ENCODE data around the gene NDUFB6. TPM values are rescaled to one million over a fixed set of nuclear protein-coding genes. Genes with fewer than 3 reads are reported as not detected.

Gene NDUFB6
- polyA plus RNA-seq, 1 experiment = 65.3 TPM

DNA sequence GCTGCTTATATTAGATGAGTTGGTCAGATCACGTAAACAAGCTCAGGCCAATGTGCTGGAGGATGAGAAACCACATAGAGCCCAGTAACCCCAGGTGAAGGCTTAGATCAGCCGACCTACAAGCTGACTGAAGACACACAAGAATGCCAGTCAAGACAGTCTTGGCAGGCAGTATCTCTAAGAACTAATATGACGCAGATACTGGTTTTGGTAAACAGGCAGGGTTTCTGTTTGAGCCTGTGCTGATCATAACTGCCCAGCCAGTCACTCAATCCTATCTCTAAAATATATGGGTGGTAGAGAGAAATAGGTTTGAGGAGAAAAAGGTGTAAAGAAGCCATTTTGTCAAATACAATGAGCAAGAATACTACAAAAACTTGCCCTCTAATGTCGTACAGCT lies 39.1 kb downstream of the NDUFB6 start:
- Histone ChIP-seq H3K27me3 (ENCODE audit: control insufficient read depth, insufficient read depth, low read length) (no peaks in the 10 kb centered on the region), H3K4me3 (ENCODE audit: low read depth, low read length) (no peak overlapping the region), H3K9me3 (ENCODE audit: control insufficient read depth, insufficient read depth, low read length) (no peaks in the 10 kb centered on the region), H3K27ac (ENCODE audit: low read depth, low read length) (no peak overlapping the region)
- ChIA-PET CTCF (interaction anchor here (1.4 kb wide), 1 partner anchor 435 kb away, joined by 3 read pairs; no protein-coding TSS in a partner anchor), POLR2A (no interaction called here)
- DNase-seq (ENCODE audit: low read depth, low spot score) = no peak
- TF ChIP-seq CTCF (IDR thresholded peaks at IDR 0.05; ENCODE audit: low read depth, low read length) = no peak

DNA sequence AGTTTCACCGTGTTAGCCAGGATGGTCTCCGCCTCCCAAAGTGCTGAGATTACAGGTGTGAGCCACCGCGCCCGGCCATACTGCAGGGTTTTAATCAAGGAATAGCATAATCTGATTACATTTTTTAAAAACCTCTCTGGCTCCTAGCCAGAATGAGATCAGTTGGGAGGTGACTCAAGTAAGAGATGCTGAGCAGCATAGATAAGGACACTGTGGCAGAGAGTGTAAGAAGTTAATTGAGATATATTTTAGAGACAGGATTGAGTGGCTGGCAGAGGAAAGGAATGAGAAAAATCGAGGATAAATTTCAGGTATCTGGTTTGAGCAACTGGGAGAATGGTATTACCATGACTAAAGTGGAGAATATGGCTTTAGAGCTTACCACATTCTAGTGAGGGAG lies 39.6 kb downstream of the NDUFB6 start:
- Histone ChIP-seq H3K9me3 (ENCODE audit: control insufficient read depth, insufficient read depth, low read length) (no peaks in the 10 kb centered on the region), H3K27ac (ENCODE audit: low read depth, low read length) (no peak overlapping the region), H3K27me3 (ENCODE audit: control insufficient read depth, insufficient read depth, low read length) (no peaks in the 10 kb centered on the region), H3K4me3 (ENCODE audit: low read depth, low read length) (no peak overlapping the region)
- no peak for DNase-seq (ENCODE audit: low read depth, low spot score)
- CTCF ChIA-PET = interaction anchor here (0.7 to 1.4 kb wide), 3 partner anchors 46 to 435 kb away, joined by 3 to 7 read pairs (median 3); no protein-coding TSS in a partner anchor
- POLR2A ChIA-PET = no interaction called here
- no peak for TF ChIP-seq CTCF (IDR thresholded peaks at IDR 0.05; ENCODE audit: low read depth, low read length)

DNA sequence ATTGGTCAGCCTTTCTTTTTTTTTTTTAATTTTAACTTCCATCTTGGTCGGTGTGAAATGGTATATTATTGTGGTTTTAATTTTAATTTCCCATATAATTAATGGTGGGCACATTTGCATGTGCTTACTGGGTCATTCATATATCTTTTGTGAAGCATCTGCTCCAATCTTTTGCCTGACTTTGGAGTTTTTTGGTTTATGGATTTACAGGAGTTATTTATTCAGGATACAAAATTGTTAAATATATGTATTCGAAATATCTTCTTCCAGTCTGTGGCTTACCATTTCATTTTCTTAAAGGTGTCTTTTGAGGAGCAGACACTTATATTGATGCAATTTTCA lies 46.3 kb downstream of the NDUFB6 start:
- peak overlapping the region; percentile 84 for H3K4me3 ChIP-seq (ENCODE audit: low read depth, low read length)
- no peak for TF ChIP-seq CTCF (IDR thresholded peaks at IDR 0.05; ENCODE audit: low read depth, low read length)
- no peak for DNase-seq (ENCODE audit: low read depth, low spot score)
- ChIA-PET CTCF (interaction anchor here (0.6 to 3.8 kb wide), 9 partner anchors 13 to 1325 kb away, joined by 3 to 63 read pairs (median 6); no protein-coding TSS in a partner anchor), POLR2A (interaction anchor here (0.6 to 2.5 kb wide), 2 partner anchors 25 to 124 kb away, joined by 5 to 17 read pairs; partner anchors contain the start of genes SMIM27 and TOPORS)
- H3K27ac ChIP-seq (ENCODE audit: low read depth, low read length) = no peak overlapping the region
- H3K27me3 ChIP-seq (ENCODE audit: control insufficient read depth, insufficient read depth, low read length) = no peaks in the 10 kb centered on the region
- no peaks in the 10 kb centered on the region for H3K9me3 ChIP-seq (ENCODE audit: control insufficient read depth, insufficient read depth, low read length)

- CTCF ChIA-PET = interaction anchor here (0.6 to 3.8 kb wide), 17 partner anchors 14 to 1326 kb away, joined by 3 to 63 read pairs (median 5); partner anchors contain the start of gene NDUFB6
- DNase-seq (ENCODE audit: low read depth, low spot score) = peak; percentile 82
- H3K4me3 ChIP-seq (ENCODE audit: low read depth, low read length) = peak within 1 kb of the TSS; percentile 84
- POLR2A ChIA-PET = interaction anchor here (0.6 to 2.5 kb wide), 4 partner anchors 25 to 499 kb away, joined by 3 to 17 read pairs (median 6); partner anchors contain the start of genes DNAJA1, SMIM27 and TOPORS
- no peaks in the 10 kb centered on the region for H3K9me3 ChIP-seq (ENCODE audit: control insufficient read depth, insufficient read depth, low read length)
- H3K27ac ChIP-seq (ENCODE audit: low read depth, low read length) = peak within 1 kb of the TSS; percentile 73
- H3K27me3 ChIP-seq (ENCODE audit: control insufficient read depth, insufficient read depth, low read length) = no peaks in the 10 kb centered on the region
- peak; percentile 32 for TF ChIP-seq CTCF (IDR thresholded peaks at IDR 0.05; ENCODE audit: low read depth, low read length)
Observed at GRCh38 chr9:32526041-32526706, 46.8 kb downstream of the NDUFB6 start, which contains the start of gene RIGI. Gene RIGI (minus strand): TSS chr9:32526196. CDS start chr9:32526166, 30 bp downstream.

GRCh38 chr9:32525709-32526030 lies 47.3 kb downstream of the NDUFB6 start:
- Histone ChIP-seq H3K27ac (ENCODE audit: low read depth, low read length) (peak overlapping the region; percentile 73), H3K4me3 (ENCODE audit: low read depth, low read length) (peak overlapping the region; percentile 84), H3K9me3 (ENCODE audit: control insufficient read depth, insufficient read depth, low read length) (peaks cover 3% of the 10 kb centered on the region; the same call in 1 of the 2 replicates), H3K27me3 (ENCODE audit: control insufficient read depth, insufficient read depth, low read length) (no peaks in the 10 kb centered on the region)
- POLR2A ChIA-PET = interaction anchor here (0.6 to 2.5 kb wide), 4 partner anchors 26 to 499 kb away, joined by 3 to 17 read pairs (median 6); partner anchors contain the start of genes DNAJA1, SMIM27 and TOPORS
- CTCF ChIA-PET = interaction anchor here (1.0 to 3.8 kb wide), 14 partner anchors 14 to 148 kb away, joined by 3 to 63 read pairs (median 5); partner anchors contain the start of gene NDUFB6
- no peak for TF ChIP-seq CTCF (IDR thresholded peaks at IDR 0.05; ENCODE audit: low read depth, low read length)
- no peak for DNase-seq (ENCODE audit: low read depth, low spot score)
